Fibroblast of the conjunctiva (primary cell): ENCODE results near the gene DEPDC4.
A peak's percentile ranks its signal among the peaks of the same experiment; 100 is the strongest.
"Not testable (repeated sequence)": the region's sequence is repeated elsewhere in the genome, so short reads cannot be mapped to it uniquely, and the experiment has no call there.

Source experiments
- DNase-seq: peaks from one replicate; pipeline ENCODE4 v3.0.0-alpha.2; 2010; ENCODE audit warnings: low read depth

Gene DEPDC4

DNA sequence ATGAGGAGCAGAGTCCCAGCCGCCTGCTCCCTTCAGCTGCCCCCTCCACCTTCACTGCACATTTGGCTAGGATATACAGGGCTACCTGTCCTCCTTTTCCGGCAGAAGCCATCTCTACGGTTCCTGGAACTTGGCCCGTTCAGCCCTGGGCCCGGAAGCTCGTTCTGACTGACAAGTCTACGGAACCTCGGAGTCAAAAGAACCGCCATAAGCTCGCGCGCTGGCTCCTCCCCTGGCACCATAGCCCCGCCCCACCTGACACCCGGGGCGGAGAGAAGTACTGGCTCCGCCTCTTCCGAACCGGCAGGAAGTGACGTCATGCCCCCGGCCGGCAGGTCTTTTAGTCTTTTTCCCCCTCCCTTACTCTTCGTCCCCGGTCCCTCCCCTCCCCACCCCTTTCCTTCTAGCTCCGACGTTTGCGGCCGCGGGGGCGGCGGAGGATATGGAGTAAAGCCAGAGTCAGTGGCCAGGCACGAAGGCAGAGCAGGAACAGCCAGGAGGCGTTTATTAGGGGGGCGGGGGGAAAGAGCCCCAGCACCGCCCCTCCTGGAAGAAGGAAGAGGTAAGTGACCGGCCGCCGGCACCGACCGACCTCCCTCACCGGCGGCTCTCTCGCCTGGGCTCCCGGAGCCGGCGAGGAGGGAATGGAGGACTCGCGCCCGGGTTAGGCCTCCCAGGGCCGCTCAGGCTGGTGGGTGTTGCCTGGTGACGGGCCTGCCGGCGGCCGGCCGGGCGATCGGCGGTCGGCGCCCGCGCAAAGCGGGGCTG is at the start of gene DEPDC4, which contains the start of gene SCYL2:
TSS of gene DEPDC4 (minus strand) at position 245 of the 768 bp plus-strand sequence. CDS start at position 242, 3 bp downstream.
TSS of gene SCYL2 (plus strand) at position 343 of the 768 bp plus-strand sequence. CDS start 15,794 bp downstream, outside the sequence.
- DNase-seq = peak; percentile 98

DNA sequence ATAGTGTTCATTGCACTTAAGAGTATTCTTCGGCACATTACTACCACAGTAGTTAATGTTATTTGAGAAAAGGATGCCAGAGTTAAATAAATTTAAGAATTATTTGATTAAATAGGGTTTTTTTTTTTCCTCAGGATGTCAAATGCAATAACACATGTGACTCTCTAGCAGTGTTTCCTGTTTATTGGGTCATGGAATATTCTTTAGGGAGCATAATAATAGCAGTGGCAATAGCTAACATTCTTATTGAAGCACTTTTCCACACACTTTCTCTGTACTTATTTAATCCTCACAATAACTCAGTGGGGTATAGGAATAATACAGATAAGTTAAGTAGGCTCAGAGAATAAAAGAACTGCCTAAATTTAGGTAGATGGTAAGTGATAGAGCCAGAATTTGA is 44.4 kb upstream of the DEPDC4 start:
- no peak for DNase-seq

- not testable (repeated sequence) for DNase-seq
These were observed 41.3 kb upstream of the DEPDC4 start for GRCh38 chr12:100308138-100308537.

DNA sequence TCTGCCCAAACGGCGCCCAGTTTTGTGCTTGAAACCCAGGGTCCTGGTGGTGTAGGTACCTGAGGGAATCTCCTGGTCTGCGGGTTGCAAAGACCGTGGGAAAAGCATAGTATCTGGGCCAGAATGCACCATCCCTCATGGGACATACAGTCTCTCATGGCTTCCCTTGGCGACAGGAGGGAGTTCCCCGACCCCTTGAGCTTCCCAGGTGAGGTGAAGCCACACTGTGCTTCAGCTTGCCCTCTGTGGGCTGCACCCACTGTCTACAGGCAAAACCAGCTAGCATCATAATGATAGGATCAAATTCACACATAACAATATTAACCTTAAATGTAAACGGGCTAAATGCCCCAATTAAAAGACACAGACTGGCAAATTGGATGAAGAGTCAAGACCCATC is 37.5 kb upstream of the DEPDC4 start:
- not testable (repeated sequence) for DNase-seq

DNA sequence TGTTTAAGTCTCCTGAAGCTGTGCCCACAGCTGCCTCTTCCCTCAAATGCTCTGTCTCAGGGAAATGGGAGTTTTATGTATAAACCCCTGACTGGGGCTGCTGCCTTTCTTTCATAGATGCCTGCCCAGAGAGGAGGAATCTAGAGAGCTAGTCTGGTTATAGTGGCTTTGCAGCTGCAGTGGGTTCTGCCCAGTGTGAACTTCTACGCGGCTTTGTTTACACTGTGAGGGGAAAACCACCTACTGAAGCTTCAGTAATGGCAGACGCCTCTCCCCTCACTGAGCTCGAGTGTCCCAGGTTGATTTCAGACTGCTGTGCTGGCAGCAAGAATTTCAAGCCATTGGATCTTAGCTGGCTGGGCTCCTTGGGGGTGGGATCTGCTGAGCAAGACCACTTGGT is 37.0 kb upstream of the DEPDC4 start:
- no peak for DNase-seq

GRCh38 chr12:100302081-100302480 is 35.2 kb upstream of the DEPDC4 start:
- no peak for DNase-seq

- no peak for DNase-seq
These were observed 29.1 kb upstream of the DEPDC4 start for GRCh38 chr12:100295764-100296555.

DNA sequence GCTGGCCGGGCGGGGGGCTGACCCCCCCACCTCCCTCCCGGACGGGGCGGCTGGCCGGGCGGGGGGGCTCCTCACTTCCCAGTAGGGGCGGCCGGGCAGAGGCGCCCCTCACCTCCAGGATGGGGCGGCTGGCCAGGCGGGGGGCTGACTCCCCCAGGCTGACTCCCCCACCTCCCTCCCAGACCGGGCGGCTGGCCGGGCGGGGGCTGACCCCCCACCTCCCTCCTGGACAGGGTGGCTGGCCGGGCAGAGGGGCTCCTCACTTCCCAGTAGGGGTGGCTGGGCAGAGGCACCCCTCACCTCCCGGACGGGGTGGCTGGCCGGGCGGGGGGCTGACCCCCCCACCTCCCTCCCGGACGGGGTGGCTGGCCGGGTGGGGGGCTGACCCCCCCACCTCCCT is 27.5 kb upstream of the DEPDC4 start:
- DNase-seq = not testable (repeated sequence)

DNA sequence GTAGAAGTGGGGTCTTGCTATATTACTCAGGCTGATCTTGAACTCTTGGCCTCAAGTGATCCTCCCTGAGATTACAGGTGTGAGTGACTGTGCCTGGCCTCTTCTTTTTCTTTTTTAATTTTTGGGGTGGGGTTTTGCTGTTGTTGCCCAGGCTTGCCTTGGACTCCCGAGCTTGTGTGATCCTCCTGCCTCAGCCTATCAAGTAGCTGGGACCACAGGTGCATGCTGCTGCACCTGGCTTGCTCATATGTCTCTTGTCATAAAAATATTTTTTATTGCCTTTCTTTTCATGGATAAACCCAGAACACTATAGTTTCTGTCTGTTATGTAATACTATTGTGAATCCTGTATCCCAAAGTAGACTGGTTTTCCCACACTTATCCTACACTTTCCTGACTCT is 26.1 kb upstream of the DEPDC4 start:
- no peak for DNase-seq

DNA sequence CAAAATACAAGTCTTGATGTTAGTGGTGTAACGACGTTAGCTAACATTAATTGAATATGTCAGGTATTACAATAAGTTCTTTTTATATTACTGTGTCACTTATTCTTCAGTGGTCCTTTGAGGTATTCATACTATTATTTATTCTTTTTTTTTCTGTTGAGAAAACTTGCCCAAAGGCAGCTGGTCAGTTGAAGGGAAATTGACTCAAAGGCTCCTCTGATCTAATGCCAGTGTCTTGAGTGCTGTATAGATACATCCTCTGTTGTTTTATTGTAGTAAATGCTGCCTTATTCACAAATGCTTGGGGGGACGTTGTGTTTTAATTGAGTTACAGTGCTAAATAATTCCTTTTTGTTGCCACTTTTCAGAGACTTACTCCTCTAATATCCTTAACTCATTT is 23.1 kb upstream of the DEPDC4 start:
- no peak for DNase-seq

DNA sequence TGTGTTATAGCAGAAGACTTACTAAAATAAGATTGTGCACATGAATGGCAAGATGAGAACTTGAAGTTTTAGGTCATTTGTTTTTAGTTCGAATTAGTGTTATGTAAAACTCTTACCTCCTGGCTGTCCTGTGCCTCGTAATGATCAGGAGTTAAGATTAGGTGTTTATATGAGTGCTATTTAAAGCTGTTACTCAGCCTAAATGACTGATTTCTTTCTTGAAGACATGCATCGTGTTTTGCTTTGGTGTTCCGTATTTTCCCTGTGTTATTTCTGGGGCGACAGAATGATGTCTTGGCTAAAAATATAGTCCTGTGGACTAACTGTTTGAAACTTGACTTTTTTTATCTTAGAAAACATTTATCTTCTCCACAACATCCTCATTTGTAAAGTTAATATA is 22.2 kb upstream of the DEPDC4 start:
- DNase-seq = no peak

- DNase-seq = not testable (repeated sequence)
These were observed 17.7 kb upstream of the DEPDC4 start for GRCh38 chr12:100284556-100284955.

DNA sequence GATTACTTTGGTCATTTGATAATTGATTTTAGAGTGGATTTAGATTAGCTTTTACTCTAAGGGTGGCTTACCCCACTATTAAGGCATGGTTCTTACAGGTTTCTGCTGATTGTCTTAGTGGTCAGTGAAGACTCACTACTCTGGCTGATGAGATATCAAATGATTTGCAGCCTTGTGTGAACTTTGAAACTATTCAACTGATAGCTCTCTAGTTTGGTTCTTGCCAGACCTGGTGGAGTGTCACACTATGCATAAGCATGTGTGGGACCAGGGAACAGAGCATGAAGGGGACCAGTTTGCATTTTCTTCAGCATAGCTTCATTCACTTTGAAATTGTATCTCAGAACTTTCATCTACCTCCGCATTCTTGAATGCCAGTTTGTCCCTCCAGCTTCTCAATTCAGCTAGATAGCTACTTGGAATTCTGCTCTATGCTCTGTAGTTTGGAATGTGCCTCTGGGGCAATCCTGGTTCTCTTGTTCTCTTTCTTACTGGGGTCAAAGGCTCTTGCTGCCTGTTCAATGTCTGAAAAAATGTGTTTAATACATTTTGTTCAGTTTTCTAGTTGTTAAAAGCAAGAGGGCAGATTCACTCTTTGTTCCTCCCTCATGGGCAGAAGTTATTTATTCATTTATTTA is 12.8 kb upstream of the DEPDC4 start:
- DNase-seq = no peak

GRCh38 chr12:100279159-100279558 is 12.3 kb upstream of the DEPDC4 start:
- no peak for DNase-seq

DNA sequence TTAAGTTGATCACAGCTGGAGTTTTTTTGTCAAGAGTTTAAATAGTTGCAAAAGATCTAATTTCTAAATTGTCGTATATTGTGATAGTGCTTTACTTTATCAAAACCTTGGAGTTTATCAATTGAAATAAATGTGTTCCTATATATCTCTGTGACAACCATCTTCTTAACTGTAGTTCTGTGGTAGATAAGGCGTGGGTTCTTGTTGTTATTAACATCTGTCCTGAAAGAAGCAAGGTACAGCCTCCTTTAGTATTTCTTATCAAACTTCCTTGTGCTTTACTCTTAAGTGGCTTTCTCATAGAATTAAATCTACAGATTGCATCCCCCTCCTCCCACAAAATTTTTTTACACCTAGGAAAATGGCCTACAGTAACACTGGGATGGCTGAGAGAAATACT is 7.4 kb upstream of the DEPDC4 start:
- no peak for DNase-seq

- no peak for DNase-seq
These were observed 6.9 kb upstream of the DEPDC4 start for GRCh38 chr12:100273782-100274181.

- DNase-seq = no peak
These were observed 2.1 kb upstream of the DEPDC4 start for GRCh38 chr12:100268835-100269564.

DNA sequence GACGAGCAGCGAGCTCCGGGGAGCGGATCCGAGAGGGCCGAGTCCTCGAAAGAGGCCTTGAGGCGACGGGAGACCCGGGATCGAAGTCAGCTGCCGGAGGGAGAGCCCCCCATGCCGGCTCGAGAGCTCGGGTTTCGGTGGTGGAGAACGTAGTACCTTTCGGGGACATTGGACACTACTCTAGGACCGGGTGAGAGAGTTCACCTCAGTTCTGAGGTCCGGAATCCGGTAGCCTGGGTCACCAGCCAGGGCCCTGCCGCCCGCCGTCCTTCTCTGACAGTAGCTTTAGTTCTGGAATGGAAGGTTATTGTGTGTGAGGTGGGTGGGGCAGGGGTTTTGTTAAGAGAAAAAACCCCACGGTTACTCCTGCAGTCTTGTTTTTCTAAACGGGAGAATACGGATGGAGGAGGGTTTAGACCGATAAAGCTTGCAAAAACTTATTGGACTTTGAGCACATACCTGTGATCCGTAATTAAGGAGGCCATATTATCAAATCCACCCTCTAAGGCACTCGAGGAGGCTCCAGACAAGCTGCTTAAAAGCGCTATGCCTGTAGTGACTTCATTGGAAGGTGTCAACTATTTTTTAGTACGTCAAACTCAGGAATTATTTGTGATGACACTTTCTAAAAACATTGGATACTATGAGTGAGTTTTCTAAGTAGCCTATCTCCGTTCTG is 863 bp upstream of the DEPDC4 start:
- DNase-seq = no peak

- no peak for DNase-seq
These were observed 369 bp downstream of the DEPDC4 start for GRCh38 chr12:100266585-100266834.

DNA sequence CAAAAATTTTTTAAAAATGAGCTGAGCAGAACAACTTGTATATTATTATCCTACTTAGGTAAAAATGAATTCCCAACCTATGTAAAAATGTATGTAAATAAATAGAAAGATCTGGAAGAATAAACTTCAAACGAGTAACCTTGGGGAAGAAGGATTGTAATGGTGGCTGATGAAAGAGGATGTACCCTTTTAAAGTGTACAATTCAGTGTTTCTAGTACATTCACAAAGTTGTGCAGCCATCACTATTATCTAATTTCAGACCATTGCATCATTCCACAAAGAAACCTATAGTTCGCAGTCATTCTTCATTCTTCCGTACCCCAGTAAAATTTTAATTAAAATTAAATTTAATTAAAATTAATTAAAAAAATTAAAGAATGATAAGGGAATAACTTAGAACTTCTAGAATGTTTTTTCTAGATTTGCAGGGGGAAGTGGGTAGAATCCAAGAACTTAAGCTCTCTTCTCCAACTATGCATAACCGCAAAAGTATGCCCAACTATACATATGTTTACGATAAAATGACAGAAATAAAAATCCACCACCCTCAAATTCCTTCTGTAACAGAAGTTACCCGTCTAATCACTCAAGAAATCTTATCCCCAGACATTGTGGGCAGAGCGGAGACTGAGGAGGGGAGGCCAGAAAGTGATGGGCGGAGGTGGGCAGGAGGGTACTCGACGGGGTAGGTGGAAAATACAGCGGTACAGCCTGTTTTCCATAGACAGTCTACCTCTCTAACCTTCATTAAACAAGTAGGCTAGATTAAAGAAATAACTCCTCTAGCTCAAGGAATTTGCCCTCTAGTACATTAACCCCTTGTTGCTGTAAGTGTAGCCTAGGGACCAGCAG is 921 bp downstream of the DEPDC4 start:
- peak; percentile 18 for DNase-seq

DNA sequence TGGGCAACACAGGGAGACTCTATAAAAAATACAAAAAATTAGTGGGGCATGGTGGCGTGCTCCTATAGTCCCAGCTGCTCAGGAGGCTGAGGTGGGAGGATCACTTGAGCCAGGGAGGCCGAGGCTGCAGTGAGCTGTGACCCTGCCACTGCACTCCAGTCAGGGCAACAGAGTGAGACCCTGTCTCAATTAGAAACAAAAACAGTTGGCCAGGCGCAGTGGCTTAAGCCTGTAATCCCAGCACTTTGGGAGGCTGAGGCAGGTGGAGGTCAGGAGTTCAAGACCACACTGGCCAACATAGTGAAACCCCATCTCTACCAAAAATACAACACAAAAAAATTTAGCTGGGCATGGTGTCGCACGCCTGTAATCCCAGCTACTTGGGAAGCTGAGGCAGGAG is 1.8 kb downstream of the DEPDC4 start:
- not testable (repeated sequence) for DNase-seq
